Activated T-cell treated with anti-CD3 and anti-CD28 coated beads, Interleukin-2, amount 50 U/mL, for 24 hours (primary cell): ENCODE data around the gene ZNF423.
A peak's percentile ranks its signal among the peaks of the same experiment; 100 is the strongest.

Experiments used
- DNase-seq: peaks from one replicate; pipeline ENCODE4 v3.0.0-alpha.2; 2020
- H3K27ac Mint-ChIP-seq: 2 replicates; pipeline ENCODE4 v1.8.0; 2020; ENCODE audit warnings: mild to moderate bottlenecking, mixed read lengths
- H3K27me3 Mint-ChIP-seq: 2 replicates; pipeline ENCODE4 v1.8.0; 2020; ENCODE audit warnings: mixed read lengths
- H3K36me3 Mint-ChIP-seq: 2 replicates; pipeline ENCODE4 v1.8.0; 2020; ENCODE audit warnings: low read depth, mixed read lengths
- H3K4me1 Mint-ChIP-seq: 2 replicates; pipeline ENCODE4 v1.8.0; 2020; ENCODE audit warnings: low read depth, mixed read lengths
- H3K4me3 Mint-ChIP-seq: 2 replicates; pipeline ENCODE4 v1.8.0; 2020; ENCODE audit warnings: mild to moderate bottlenecking, moderate library complexity, mixed read lengths
- H3K9me3 Mint-ChIP-seq: 2 replicates; pipeline ENCODE4 v1.8.0; 2020; ENCODE audit warnings: mixed read lengths

ZNF423 gene

DNA sequence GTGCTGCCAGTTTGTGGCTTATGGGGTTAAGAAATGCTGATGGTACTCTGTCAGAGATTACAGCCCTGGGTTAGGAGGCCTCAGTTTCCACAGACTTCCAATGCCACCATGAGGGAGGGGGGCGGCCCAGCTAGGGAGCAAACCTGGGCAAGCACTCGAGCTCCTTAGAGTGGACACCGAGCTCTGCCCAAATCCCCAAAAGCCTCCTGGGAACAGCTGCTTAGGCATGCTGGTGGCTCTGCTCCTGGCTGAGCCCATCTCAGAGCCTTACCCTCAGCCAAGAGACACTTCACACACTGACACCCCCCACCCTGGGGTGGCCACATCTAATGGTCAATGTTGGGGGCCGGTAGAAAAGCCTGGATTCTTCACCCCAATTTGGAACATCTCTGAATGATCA lies 416.2 kb downstream of the ZNF423 start:
- H3K4me1 Mint-ChIP-seq = peaks cover 25% of the 10 kb centered on the region
- no peak overlapping the region for H3K4me3 Mint-ChIP-seq
- H3K27me3 Mint-ChIP-seq = no peaks in the 10 kb centered on the region
- no peaks in the 10 kb centered on the region for H3K9me3 Mint-ChIP-seq
- H3K27ac Mint-ChIP-seq = no peak overlapping the region
- H3K36me3 Mint-ChIP-seq = no peaks in the 10 kb centered on the region
- peak; percentile 6 for DNase-seq

GRCh38 chr16:49439050-49439449 lies 416.9 kb downstream of the ZNF423 start:
- no peak for DNase-seq
- Mint-ChIP-seq H3K36me3 (no peaks in the 10 kb centered on the region), H3K27me3 (no peaks in the 10 kb centered on the region), H3K4me1 (peaks cover 25% of the 10 kb centered on the region), H3K27ac (no peak overlapping the region), H3K9me3 (no peaks in the 10 kb centered on the region), H3K4me3 (no peak overlapping the region)
